Endothelial cell (in vitro differentiated cells): ENCODE results near the gene NHLH1. TPM values are rescaled to one million over a fixed set of nuclear protein-coding genes. Genes with fewer than 3 reads are reported as not detected.
A peak's percentile ranks its signal among the peaks of the same experiment; 100 is the strongest.
"Not testable (repeated sequence)": the region's sequence is repeated elsewhere in the genome, so short reads cannot be mapped to it uniquely, and the experiment has no call there.

Experiments
- DNase-seq: peaks from one replicate; pipeline ENCODE4 v3.0.0; 2021; ENCODE audit warnings: low spot score
- H3K27ac Mint-ChIP-seq: one replicate; pipeline ENCODE4 v1.8.0; 2021; ENCODE audit warnings: mixed read lengths, inconsistent platforms; ENCODE audit not compliant: unreplicated experiment
- H3K27me3 Mint-ChIP-seq: one replicate; pipeline ENCODE4 v1.8.0; 2021; ENCODE audit warnings: mild to moderate bottlenecking, moderate library complexity, mixed read lengths, inconsistent platforms; ENCODE audit not compliant: unreplicated experiment
- H3K36me3 Mint-ChIP-seq: one replicate; pipeline ENCODE4 v1.8.0; 2021; ENCODE audit warnings: mild to moderate bottlenecking, low read depth, mixed read lengths, inconsistent platforms; ENCODE audit not compliant: unreplicated experiment
- H3K4me1 Mint-ChIP-seq: one replicate; pipeline ENCODE4 v1.8.0; 2021; ENCODE audit warnings: mild to moderate bottlenecking, mixed read lengths, inconsistent platforms; ENCODE audit not compliant: unreplicated experiment
- H3K4me3 Mint-ChIP-seq: one replicate; pipeline ENCODE4 v1.8.0; 2021; ENCODE audit warnings: mild to moderate bottlenecking, mixed read lengths, inconsistent platforms; ENCODE audit not compliant: unreplicated experiment
- H3K9me3 Mint-ChIP-seq: one replicate; pipeline ENCODE4 v1.8.0; 2021; ENCODE audit warnings: mixed read lengths, inconsistent platforms; ENCODE audit not compliant: unreplicated experiment
- total RNA-seq: library from RNA; stranded (reverse); fragmentation: NEBNext Ultra II Directional; extraction: Animal tissue kit (Norgen Biotek cat#: 25700); gene quantifications from one replicate; pipeline ENCODE4 v1.2.1, GENCODE V29; 2021; ENCODE audit not compliant: unreplicated experiment
- TF ChIP-seq, protein P1 (sequence below): fragments of 200-600 bp; sonication (generic); IDR thresholded peaks from one replicate; pipeline ENCODE4 v1.5.0; 2021; ENCODE audit warnings: antibody characterized with exemption; ENCODE audit not compliant: unreplicated experiment

Gene NHLH1
- total RNA-seq, 1 donor from 2014 or later: 1.2 TPM

DNA sequence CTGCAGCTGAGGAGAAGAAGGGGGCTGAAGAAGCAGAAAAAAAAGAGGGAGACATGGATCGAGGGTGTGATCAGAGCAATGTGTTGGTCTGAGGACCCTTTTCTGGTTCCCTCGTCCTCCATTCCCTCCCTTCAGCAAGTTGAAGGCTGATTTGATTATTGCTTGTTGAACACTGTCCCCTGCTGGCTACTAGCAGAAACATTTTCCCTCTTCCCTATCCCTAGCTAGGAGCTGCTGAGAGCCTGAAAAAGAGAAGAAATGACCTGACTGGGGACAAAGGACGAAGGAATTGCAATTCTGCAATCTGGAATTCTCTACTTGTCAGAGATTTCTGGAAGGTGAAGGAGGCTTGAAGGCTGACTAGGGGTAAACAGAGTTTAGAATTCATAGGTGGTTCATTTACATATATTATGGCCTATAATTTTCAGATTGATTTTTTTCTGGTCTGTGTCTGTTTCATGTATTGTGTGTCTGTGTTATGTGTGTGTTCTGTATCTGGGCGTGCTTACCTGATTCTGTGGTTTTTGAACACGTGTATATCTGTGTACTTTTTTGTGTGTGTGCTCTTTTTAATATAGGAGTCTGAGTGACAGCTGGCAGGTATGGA is 9.8 kb downstream of the NHLH1 start:
- no peaks in the 10 kb centered on the region for H3K36me3 Mint-ChIP-seq
- H3K9me3 Mint-ChIP-seq: no peaks in the 10 kb centered on the region
- DNase-seq: peak; percentile 33
- peaks cover 8% of the 10 kb centered on the region for H3K27me3 Mint-ChIP-seq
- TF ChIP-seq, protein P1, sequence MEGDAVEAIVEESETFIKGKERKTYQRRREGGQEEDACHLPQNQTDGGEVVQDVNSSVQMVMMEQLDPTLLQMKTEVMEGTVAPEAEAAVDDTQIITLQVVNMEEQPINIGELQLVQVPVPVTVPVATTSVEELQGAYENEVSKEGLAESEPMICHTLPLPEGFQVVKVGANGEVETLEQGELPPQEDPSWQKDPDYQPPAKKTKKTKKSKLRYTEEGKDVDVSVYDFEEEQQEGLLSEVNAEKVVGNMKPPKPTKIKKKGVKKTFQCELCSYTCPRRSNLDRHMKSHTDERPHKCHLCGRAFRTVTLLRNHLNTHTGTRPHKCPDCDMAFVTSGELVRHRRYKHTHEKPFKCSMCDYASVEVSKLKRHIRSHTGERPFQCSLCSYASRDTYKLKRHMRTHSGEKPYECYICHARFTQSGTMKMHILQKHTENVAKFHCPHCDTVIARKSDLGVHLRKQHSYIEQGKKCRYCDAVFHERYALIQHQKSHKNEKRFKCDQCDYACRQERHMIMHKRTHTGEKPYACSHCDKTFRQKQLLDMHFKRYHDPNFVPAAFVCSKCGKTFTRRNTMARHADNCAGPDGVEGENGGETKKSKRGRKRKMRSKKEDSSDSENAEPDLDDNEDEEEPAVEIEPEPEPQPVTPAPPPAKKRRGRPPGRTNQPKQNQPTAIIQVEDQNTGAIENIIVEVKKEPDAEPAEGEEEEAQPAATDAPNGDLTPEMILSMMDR: peak; percentile 66
- H3K27ac Mint-ChIP-seq: no peak overlapping the region
- no peak overlapping the region for H3K4me3 Mint-ChIP-seq
- H3K4me1 Mint-ChIP-seq: peaks cover 20% of the 10 kb centered on the region

DNA sequence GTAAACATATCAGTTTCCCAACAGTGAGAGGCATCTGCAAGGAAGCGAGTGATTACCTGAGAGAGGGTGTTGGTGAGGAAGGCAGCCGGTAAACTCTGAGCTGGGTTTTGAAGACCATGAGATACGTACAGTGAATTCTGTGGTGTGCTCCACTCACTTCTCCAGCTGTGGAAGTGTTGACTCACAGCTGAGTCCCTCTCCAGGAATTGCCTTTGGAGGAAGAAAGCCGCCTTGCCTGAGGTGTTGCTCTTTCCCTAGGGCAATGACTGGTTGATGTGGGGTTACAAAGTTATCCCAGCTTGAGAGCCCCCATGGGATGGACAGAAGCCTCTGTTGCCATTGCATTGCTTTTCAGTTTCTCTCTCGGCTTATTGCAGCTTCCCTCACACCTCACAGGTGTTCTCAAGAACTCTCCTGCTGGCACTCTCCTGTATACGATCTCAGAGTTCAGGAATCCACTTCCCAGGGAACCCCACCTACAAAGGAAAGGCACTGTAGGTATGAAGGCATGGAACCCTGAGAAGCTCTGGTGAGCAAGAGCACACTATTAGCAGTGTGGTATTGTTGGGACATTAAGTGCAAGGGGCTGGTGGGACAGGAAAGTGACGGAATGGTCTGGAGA is 10.8 kb downstream of the NHLH1 start:
- no peak for DNase-seq
- H3K4me3 Mint-ChIP-seq: no peak overlapping the region
- no peaks in the 10 kb centered on the region for H3K36me3 Mint-ChIP-seq
- no peaks in the 10 kb centered on the region for H3K9me3 Mint-ChIP-seq
- peaks cover 20% of the 10 kb centered on the region for H3K4me1 Mint-ChIP-seq
- TF ChIP-seq, protein P1: no peak
- H3K27ac Mint-ChIP-seq: no peak overlapping the region
- H3K27me3 Mint-ChIP-seq: peaks cover 8% of the 10 kb centered on the region

GRCh38 chr1:160384812-160385211 is 17.9 kb downstream of the NHLH1 start:
- not testable (repeated sequence) for H3K27ac Mint-ChIP-seq, H3K9me3 Mint-ChIP-seq, H3K36me3 Mint-ChIP-seq, H3K27me3 Mint-ChIP-seq, H3K4me1 Mint-ChIP-seq, H3K4me3 Mint-ChIP-seq, DNase-seq

DNA sequence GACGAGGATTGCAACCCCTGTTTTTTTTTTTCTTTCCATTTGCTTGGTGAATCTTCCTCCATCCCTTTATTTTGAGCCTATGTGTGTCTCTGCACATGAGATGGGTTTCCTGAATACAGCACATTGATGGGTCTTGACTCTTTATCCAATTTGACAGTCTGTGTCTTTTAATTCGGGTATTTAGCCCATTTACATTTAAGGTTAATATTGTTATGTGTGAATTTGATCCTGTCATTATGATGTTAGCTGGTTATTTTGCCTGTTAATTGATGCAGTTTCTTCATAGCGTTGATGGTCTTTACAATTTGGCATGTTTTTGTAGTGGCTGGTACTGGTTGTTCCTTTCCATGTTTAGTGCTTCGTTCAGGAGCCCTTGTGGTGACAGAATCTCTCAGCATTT is 21.5 kb downstream of the NHLH1 start:
- DNase-seq, H3K4me1 Mint-ChIP-seq, H3K4me3 Mint-ChIP-seq, H3K9me3 Mint-ChIP-seq, H3K36me3 Mint-ChIP-seq, H3K27me3 Mint-ChIP-seq, H3K27ac Mint-ChIP-seq: not testable (repeated sequence)

GRCh38 chr1:160394673-160395072 is 27.8 kb downstream of the NHLH1 start:
- Mint-ChIP-seq H3K27me3 (peaks cover 2% of the 10 kb centered on the region), H3K4me1 (peaks cover 26% of the 10 kb centered on the region), H3K4me3 (no peak overlapping the region), H3K36me3 (no peaks in the 10 kb centered on the region), H3K9me3 (no peaks in the 10 kb centered on the region), H3K27ac (no peak overlapping the region)
- TF ChIP-seq, protein P1: no peak
- DNase-seq: no peak

- TF ChIP-seq, protein P1: no peak
- DNase-seq: no peak
- H3K9me3 Mint-ChIP-seq: no peaks in the 10 kb centered on the region
- no peak overlapping the region for H3K27ac Mint-ChIP-seq
- no peaks in the 10 kb centered on the region for H3K36me3 Mint-ChIP-seq
- H3K27me3 Mint-ChIP-seq: peaks cover 10% of the 10 kb centered on the region
- H3K4me1 Mint-ChIP-seq: peaks cover 40% of the 10 kb centered on the region
- no peak overlapping the region for H3K4me3 Mint-ChIP-seq
Measured at GRCh38 chr1:160397651-160398050, 30.8 kb downstream of the NHLH1 start.
